Hematopoietic multipotent progenitor cell treated with erythropoietin and hydrocortisone succinate and interleukin-3 and kit ligand, for 4 days (in vitro differentiated cells): ENCODE measurements around the gene LITAF.

Experiments used
- DNase-seq: peaks from one replicate; pipeline ENCODE4 v3.0.0-alpha.2; 2015

The LITAF gene

GRCh38 chr16:11550791-11551498, 35.8 kb downstream of the LITAF start:
- DNase-seq, result no peak

DNA sequence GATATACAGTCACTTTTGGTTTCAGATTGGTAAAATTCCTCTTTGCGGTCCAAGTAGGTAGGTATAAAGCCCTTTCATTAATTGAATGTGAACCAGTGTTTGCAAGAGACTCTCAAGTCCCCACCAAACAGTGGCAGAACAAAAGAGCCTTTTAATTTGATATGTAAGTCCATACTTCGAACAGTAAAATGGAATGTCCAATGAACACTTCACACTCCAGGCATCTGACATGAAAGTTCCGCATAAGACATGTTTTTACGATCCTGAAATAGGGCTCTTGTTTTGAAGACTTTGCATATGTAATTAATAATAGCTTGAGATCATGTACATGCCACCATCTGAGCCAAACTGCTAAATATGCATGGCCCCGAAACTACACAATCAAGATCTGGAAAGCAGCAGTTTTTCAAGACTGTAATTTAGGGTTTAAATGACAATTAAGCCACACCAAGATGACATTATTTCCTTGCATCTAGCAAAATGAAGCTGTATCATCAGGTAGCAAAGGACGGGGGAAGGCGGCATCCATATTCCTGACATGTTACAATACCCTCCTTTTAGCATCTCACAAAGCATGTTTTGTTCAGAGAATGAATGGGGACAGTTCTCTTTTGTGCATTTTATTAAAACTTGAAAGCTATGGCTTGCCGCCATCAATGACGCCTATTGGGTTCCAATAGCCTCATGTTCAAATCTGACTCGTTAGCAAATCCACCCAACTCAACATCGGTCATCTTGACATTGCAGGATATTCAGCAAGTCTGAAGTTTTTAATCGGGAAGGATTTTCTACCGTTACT, 39.4 kb downstream of the LITAF start:
- DNase-seq, result no peak

GRCh38 chr16:11546608-11547061, 40.1 kb downstream of the LITAF start:
- no peak for DNase-seq

- DNase-seq, result no peak
Observed at GRCh38 chr16:11543661-11544393, 42.9 kb downstream of the LITAF start.

DNA sequence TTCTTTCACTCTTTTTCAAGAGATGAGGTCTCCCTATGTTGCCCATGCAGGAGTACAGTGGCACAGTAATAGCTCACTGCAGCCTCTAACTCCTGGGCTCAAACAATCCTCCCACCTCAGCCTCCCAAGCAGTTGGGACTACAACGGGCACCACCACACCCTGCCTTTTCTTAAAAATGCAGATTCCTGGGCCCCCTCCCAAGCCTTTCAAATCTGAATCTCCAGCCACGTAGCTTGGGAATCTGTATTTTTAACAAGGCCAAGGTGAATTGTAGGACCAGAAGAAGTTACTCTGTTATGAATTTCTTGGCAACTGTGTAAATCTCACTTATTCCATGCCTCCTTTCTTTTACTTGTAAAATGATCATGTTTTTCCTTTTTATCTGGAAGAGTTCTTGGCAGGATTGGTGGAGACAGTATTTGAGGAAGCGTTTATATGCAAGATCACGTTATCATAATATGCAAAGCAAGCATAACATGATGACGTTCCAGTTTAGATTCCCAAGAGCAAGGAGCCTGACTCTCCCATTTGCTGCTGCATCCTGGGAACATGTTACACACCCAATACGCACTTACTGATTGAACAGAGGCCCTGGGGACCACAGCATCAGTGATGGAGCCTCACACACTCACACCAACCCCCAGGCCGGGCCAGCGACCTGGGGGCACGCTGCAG, 44.5 kb downstream of the LITAF start:
- DNase-seq, result no peak

- DNase-seq, result no peak
Observed at GRCh38 chr16:11539641-11540050, 47.1 kb downstream of the LITAF start.

DNA sequence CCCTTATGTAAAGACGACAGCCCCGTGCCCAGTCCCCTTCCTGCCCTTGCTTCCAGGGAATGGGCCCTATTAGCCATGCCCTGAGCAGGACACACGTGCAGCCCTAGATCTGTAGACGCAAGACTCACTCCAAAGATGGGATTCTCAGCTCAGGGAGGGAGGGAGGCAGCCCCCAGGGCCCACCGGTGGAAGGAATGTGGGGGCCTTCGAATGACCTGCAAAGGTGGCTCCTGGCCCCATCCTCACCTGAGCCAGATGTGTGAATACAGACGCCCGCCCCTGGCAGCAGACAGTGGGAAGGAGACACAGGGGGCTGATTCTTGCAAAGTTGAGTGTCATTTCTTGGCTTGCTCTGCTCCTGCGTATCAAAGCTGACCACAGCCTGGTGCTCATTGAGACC, 47.8 kb downstream of the LITAF start:
- DNase-seq, result no peak

- DNase-seq, result no peak
Observed at GRCh38 chr16:11536104-11536866, 50.4 kb downstream of the LITAF start.

GRCh38 chr16:11535494-11535893, 51.2 kb downstream of the LITAF start:
- no peak for DNase-seq

- no peak for DNase-seq
Observed at GRCh38 chr16:11534262-11534661, 52.5 kb downstream of the LITAF start.

GRCh38 chr16:11533588-11533987, 53.1 kb downstream of the LITAF start:
- no peak for DNase-seq

DNA sequence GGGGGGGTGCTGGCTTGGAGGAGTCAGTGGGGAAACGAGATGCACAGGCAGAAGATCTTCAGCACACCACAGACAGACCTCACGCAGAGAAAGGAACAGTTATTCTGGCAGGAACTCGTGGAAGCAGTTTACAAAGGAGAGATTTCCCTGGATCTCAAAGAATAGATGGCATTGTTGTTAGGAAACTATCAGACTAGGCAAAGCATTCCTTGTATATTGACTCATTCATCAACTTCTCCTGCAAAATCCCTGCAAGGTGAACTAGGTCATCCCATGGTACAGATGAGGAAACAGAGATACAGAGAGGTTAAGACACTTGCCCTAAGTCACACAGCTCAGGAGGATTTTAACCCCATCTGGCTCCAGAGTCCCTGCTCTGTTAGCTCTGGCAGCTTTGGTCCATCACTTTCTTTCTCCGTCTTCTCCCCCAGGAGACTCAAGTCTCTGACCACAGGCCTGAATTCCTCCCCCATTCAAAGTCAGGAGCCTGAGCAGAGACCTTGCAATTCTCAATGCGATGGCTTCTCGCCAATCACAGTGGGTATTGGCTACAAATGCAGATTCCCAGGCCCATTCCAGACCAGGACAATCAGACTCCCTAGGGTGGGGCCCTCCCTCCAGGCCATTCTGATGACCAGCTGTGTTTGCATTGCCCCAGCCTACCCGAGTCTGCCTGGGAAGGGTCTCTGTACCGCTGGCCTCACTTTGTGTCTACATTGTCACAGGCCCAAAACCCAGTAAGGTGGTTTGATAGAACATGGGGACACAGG, 56.4 kb downstream of the LITAF start:
- no peak for DNase-seq

- no peak for DNase-seq
Observed at GRCh38 chr16:11529285-11529684, 57.4 kb downstream of the LITAF start.

DNA sequence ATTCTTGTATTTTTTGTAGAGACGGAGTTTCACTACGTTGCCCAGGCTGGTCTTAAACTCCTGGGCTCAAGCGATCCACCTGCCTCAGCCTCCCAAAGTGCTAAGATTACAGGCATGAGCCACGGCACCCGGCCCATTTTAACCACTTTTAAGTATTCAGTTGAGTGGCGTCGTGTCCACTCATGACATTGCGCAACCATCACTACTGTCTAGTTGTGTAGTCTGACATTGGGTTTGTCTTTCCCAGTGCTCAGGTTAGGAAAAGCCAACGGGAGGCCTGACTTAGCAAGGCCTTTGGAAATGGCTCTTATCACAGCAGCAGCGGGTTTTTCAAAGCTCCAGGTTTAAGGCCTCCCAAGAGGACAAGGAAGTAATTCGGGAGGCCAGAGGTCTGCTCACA, 58.7 kb downstream of the LITAF start:
- DNase-seq, result no peak

GRCh38 chr16:11526655-11527350, 59.9 kb downstream of the LITAF start:
- no peak for DNase-seq

- no peak for DNase-seq
Observed at GRCh38 chr16:11524098-11524760, 62.5 kb downstream of the LITAF start.

- DNase-seq, result no peak
Observed at GRCh38 chr16:11521055-11521454, 65.7 kb downstream of the LITAF start.

GRCh38 chr16:11520442-11520841, 66.3 kb downstream of the LITAF start:
- DNase-seq, result no peak

- no peak for DNase-seq
Observed at GRCh38 chr16:11517961-11518360, 68.8 kb downstream of the LITAF start.
